ENCODE data around the gene UNC13A. TPM values are rescaled to one million over a fixed set of nuclear protein-coding genes. Genes with fewer than 3 reads are reported as not detected.
A peak's percentile ranks its signal among the peaks of the same experiment; 100 is the strongest.

Gene UNC13A
- total and polyA plus RNA-seq, 2 donors = 0.25 to 0.48 TPM

- no peak for DNase-seq (ENCODE audit: extremely low spot score)
- Histone ChIP-seq H3K27ac (ENCODE audit: low read depth) (no peak overlapping the region), H3K4me1 (ENCODE audit: insufficient read depth) (peaks cover 3% of the 10 kb centered on the region), H3K4me3 (ENCODE audit: low read depth, low read length) (no peak overlapping the region), H3K36me3 (ENCODE audit: insufficient read depth) (peaks cover 2% of the 10 kb centered on the region)
- WGBS = 79% methylated on average over 12 of the region's 12 CpGs
Observed at GRCh38 chr19:17721111-17721628, 33.0 kb upstream of the UNC13A start.

GRCh38 chr19:17720440-17720839 lies 32.3 kb upstream of the UNC13A start:
- WGBS = 23% methylated on average over 7 of the region's 7 CpGs
- no peak for DNase-seq (ENCODE audit: extremely low spot score)
- peaks cover 3% of the 10 kb centered on the region for H3K4me1 ChIP-seq (ENCODE audit: insufficient read depth)
- H3K4me3 ChIP-seq (ENCODE audit: low read depth, low read length) = peak overlapping the region; percentile 99
- no peaks in the 10 kb centered on the region for H3K36me3 ChIP-seq (ENCODE audit: insufficient read depth)
- no peak overlapping the region for H3K27ac ChIP-seq (ENCODE audit: low read depth)

GRCh38 chr19:17719730-17720400 lies 31.7 kb upstream of the UNC13A start:
- H3K36me3 ChIP-seq (ENCODE audit: insufficient read depth) = no peaks in the 10 kb centered on the region
- H3K27ac ChIP-seq (ENCODE audit: low read depth) = no peak overlapping the region
- WGBS = 4% methylated on average over 38 of the region's 38 CpGs
- DNase-seq (ENCODE audit: extremely low spot score) = no peak
- peaks cover 3% of the 10 kb centered on the region for H3K4me1 ChIP-seq (ENCODE audit: insufficient read depth)
- peak overlapping the region; percentile 99 for H3K4me3 ChIP-seq (ENCODE audit: low read depth, low read length)

GRCh38 chr19:17718947-17719711 lies 31.0 kb upstream of the UNC13A start, which contains the start of gene MAP1S:
Gene MAP1S, plus strand, starts transcription at chr19:17719480. Its CDS starts 23 bp downstream, at chr19:17719503.
- DNase-seq (ENCODE audit: extremely low spot score) = peak; percentile 18
- H3K27ac ChIP-seq (ENCODE audit: low read depth) = no peak within 1 kb of the TSS
- H3K36me3 ChIP-seq (ENCODE audit: insufficient read depth) = no peaks in the 10 kb centered on the region
- H3K4me3 ChIP-seq (ENCODE audit: low read depth, low read length) = peak within 1 kb of the TSS; percentile 99
- 2% methylated on average over 53 of the region's 53 CpGs for WGBS
- peaks cover 3% of the 10 kb centered on the region for H3K4me1 ChIP-seq (ENCODE audit: insufficient read depth)

GRCh38 chr19:17718550-17718946 lies 30.4 kb upstream of the UNC13A start:
- 83% methylated on average over 4 of the region's 4 CpGs for WGBS
- H3K36me3 ChIP-seq (ENCODE audit: insufficient read depth) = no peaks in the 10 kb centered on the region
- H3K27ac ChIP-seq (ENCODE audit: low read depth) = no peak overlapping the region
- peaks cover 3% of the 10 kb centered on the region for H3K4me1 ChIP-seq (ENCODE audit: insufficient read depth)
- peak overlapping the region; percentile 99 for H3K4me3 ChIP-seq (ENCODE audit: low read depth, low read length)
- DNase-seq (ENCODE audit: extremely low spot score) = no peak

GRCh38 chr19:17716309-17716929 lies 28.3 kb upstream of the UNC13A start:
- Histone ChIP-seq H3K4me1 (ENCODE audit: insufficient read depth) (peaks cover 3% of the 10 kb centered on the region), H3K36me3 (ENCODE audit: insufficient read depth) (no peaks in the 10 kb centered on the region), H3K27ac (ENCODE audit: low read depth) (no peak overlapping the region), H3K4me3 (ENCODE audit: low read depth, low read length) (no peak overlapping the region)
- 69% methylated on average over 4 of the region's 4 CpGs for WGBS
- no peak for DNase-seq (ENCODE audit: extremely low spot score)

GRCh38 chr19:17711851-17712250 lies 23.7 kb upstream of the UNC13A start:
- Histone ChIP-seq H3K27ac (ENCODE audit: low read depth) (no peak overlapping the region), H3K36me3 (ENCODE audit: insufficient read depth) (no peaks in the 10 kb centered on the region), H3K4me1 (ENCODE audit: insufficient read depth) (no peaks in the 10 kb centered on the region), H3K4me3 (ENCODE audit: low read depth, low read length) (no peak overlapping the region)
- 61% methylated on average over 6 of the region's 6 CpGs for WGBS
- no peak for DNase-seq (ENCODE audit: extremely low spot score)

- DNase-seq (ENCODE audit: extremely low spot score) = no peak
- 17% methylated on average over 17 of the region's 17 CpGs for WGBS
- H3K27ac ChIP-seq (ENCODE audit: low read depth) = no peak overlapping the region
- H3K4me1 ChIP-seq (ENCODE audit: insufficient read depth) = no peaks in the 10 kb centered on the region
- no peak overlapping the region for H3K4me3 ChIP-seq (ENCODE audit: low read depth, low read length)
- H3K36me3 ChIP-seq (ENCODE audit: insufficient read depth) = no peaks in the 10 kb centered on the region
Observed at GRCh38 chr19:17706750-17707181, 18.6 kb upstream of the UNC13A start.

GRCh38 chr19:17703824-17704463 lies 15.8 kb upstream of the UNC13A start:
- no peaks in the 10 kb centered on the region for H3K4me1 ChIP-seq (ENCODE audit: insufficient read depth)
- DNase-seq (ENCODE audit: extremely low spot score) = no peak
- WGBS = 44% methylated on average over 11 of the region's 11 CpGs
- H3K27ac ChIP-seq (ENCODE audit: low read depth) = no peak overlapping the region
- H3K4me3 ChIP-seq (ENCODE audit: low read depth, low read length) = no peak overlapping the region
- H3K36me3 ChIP-seq (ENCODE audit: insufficient read depth) = no peaks in the 10 kb centered on the region

- Histone ChIP-seq H3K4me3 (ENCODE audit: low read depth, low read length) (no peak overlapping the region), H3K27ac (ENCODE audit: low read depth) (no peak overlapping the region), H3K4me1 (ENCODE audit: insufficient read depth) (no peaks in the 10 kb centered on the region), H3K36me3 (ENCODE audit: insufficient read depth) (no peaks in the 10 kb centered on the region)
- WGBS = 78% methylated on average over 2 of the region's 2 CpGs
- DNase-seq (ENCODE audit: extremely low spot score) = no peak
Observed at GRCh38 chr19:17695198-17695597, 7.0 kb upstream of the UNC13A start.

GRCh38 chr19:17692566-17692965 lies 4.4 kb upstream of the UNC13A start:
- H3K4me3 ChIP-seq (ENCODE audit: low read depth, low read length) = no peak overlapping the region
- no peak overlapping the region for H3K27ac ChIP-seq (ENCODE audit: low read depth)
- H3K36me3 ChIP-seq (ENCODE audit: insufficient read depth) = no peaks in the 10 kb centered on the region
- DNase-seq (ENCODE audit: extremely low spot score) = no peak
- 61% methylated on average over 4 of the region's 4 CpGs for WGBS
- no peaks in the 10 kb centered on the region for H3K4me1 ChIP-seq (ENCODE audit: insufficient read depth)

- no peak overlapping the region for H3K4me3 ChIP-seq (ENCODE audit: low read depth, low read length)
- WGBS = 58% methylated on average over 10 of the region's 10 CpGs
- H3K27ac ChIP-seq (ENCODE audit: low read depth) = no peak overlapping the region
- no peak for DNase-seq (ENCODE audit: extremely low spot score)
- no peaks in the 10 kb centered on the region for H3K4me1 ChIP-seq (ENCODE audit: insufficient read depth)
- H3K36me3 ChIP-seq (ENCODE audit: insufficient read depth) = no peaks in the 10 kb centered on the region
Observed at GRCh38 chr19:17688853-17689595, 870 bp upstream of the UNC13A start.
